NT2/D1 (cell line): ENCODE data around the gene GNG5.

ENCODE experiments used
- YY1 ChIP-seq: IDR thresholded peaks from 2 replicates; pipeline ENCODE4 v1.6.1; 2011; ENCODE audit not compliant: insufficient read length, insufficient read depth
- ZNF274 ChIP-seq: IDR thresholded peaks from 2 replicates; pipeline ENCODE4 v1.6.1; 2011; ENCODE audit warnings: mild to moderate bottlenecking, low read depth, low read length

DNA sequence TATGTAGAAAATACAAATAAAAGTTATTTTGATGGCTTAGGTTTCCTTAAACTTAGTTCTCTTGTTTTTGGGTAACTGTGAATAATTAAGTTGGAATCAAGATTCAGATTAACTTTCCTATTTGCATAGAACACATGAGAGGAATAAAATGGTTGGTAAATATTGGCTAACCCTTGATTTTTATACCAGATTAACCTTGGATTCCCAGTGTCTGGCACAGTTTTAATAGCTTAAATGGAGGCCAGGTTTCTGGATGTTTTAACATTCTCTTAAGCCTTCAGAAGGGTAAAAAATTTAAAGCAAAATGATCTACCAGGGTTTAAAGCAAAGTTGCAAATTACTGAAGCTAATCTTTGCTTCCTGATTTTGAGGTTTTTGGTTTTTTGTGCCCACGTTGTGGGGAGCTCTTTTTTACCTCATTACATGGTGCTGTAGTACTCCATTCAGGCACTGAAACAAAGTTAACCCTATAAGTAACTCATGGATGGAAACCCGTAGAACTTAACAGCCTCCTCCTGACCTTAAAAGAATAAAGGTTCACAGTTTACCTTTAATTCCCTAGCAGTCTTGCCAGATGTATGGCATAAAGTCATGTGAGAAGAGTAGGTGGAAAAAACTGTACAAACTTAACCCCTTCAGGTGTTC lies 8.6 kb downstream of the GNG5 start:
- TF ChIP-seq ZNF274 (no peak), YY1 (no peak)
